Activated CD4-positive, alpha-beta T cell treated with anti-CD3 and anti-CD28 coated beads, Interleukin-2, amount 50 U/mL, for 1 hour (primary cell): Measurements from ENCODE around the gene MIGA1.

ENCODE experiments used
- DNase-seq: peaks from one replicate; pipeline ENCODE4 v3.0.0-alpha.2; 2020

The MIGA1 gene

DNA sequence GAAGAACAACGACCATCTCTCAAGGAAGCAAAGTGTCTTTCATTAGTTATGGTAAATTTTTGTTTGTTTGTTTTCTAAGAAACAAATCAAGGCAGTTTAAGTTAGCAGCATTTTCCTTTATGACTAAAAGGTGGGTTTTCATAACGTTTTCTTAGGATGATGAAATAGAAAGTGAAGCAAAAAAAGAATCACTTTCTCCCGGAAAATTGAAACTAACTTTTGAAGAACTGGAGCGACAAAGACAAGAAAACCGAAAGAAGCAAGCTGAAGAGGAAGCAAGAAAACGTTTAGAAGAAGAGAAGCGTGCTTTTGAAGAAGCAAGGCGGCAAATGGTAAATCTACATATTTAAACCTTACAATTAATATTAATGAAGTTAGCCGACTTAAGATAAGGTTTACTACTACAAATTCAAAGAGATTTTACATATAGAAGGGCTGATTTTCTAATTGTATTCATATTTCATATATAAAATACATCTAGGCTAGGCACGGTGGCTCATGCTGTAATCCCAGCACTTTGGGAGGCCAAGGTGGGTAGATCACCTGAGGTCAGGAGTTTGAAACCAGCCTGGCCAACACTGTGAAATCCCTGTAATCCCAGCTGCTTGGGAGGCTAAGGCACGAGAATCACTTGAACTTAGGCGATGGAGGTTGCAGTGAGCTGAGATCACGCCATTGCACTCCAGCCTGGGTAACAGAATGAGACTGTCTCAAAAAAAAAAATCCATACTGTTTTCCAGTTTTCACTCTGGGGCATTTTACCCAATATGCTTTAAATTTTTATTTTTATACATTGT is 147.3 kb downstream of the MIGA1 start:
- DNase-seq, result no peak

DNA sequence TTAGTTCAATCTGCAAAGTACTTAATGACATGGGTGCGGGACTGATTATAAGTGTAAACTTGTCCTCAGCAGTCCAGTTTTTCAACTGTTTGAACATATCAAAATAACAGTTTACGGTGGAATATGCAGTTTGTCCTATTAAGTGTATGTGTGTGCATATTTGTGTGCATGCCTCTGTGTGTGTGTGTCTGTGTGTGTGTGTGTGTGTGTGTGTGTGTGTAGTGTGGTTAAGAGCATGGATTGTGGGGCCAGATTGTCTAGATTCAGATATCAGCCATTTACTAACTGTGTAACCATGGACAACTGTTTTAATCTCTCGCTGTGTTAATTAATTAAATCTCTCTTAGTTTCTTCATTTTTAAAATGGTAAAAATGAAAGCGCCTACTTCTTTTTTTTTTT is 148.0 kb downstream of the MIGA1 start:
- DNase-seq, result no peak
